GM19397 (cell line): ENCODE data around the gene SDC3.

ENCODE experiments used
- ATAC-seq: cut with Tn5 transposase; IDR thresholded peaks from one replicate; pipeline ENCODE4 v1.9.1; 2021; ENCODE audit warnings: mild to moderate bottlenecking, moderate library complexity; ENCODE audit not compliant: unreplicated experiment

SDC3 gene

DNA sequence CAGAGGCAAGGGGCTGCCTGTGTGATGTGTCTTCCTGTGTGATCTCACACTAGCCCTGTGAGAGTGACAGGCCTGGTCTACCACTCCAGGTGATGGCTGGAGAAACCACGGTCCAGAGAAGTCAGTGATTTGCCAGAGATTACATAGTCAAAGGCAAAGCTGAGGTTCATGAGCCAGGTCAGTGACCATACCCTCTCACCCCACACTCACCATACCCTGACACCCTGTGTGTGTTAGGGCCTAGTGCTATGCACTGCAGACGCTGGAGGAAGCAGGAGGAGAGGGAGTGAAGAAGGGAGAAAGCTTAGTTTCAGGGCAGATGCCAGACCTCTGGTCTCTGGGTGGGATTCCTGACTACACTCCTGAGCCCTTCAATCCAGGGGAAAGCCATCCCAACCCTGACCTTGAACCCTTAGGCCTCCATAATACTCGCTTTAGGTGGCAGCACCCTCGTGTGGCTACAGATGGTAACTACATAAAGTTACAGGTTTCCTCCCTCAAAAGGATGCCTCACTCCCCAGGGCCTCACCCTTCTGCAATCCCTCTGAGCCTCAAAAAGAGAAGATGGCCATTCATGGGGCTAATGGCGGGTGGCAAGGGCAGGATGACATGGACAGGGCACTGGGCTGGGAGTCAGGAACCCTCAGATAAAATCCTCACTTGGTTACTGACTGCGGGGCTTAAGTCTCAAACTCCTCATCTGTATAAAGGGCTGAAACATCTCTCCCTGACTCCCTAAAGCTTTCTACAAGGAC lies 20.8 kb upstream of the SDC3 start:
- no peak for ATAC-seq

DNA sequence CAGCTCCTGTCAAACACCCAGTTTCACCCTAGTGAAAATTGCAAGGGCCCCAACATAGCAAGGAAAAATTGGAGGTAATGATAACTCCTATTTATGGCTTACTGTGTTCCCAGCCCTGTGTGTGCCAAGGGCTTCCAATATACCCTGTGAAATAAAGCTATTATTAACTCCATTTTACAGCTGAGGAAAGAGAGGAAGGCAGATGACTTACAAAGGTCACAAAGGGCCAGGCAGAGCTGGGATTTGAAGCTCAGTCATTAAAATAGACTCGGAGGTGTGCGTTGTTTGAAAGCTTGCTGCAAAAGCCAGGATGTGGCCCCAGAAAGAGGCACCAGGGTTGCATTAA lies 20.2 kb upstream of the SDC3 start:
- ATAC-seq = no peak

DNA sequence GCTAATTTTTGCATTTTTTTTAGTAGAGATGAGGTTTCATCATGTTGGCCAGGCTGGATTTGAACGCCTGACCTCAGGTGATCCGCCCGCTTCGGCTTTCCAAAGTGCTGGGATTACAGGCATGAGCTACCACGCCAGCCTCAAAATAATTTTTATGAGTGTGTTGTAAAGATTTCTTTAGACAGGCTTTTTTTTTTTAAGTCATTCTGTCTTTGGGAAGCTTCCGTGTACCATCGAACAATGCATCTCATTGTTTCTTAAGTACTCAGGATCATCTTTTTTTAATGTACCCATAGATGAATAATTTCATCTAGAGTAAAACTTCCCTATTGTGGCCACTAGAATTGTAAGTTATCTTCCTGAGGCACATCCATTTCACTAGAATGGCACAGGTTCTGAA lies 19.6 kb upstream of the SDC3 start:
- ATAC-seq = no peak

DNA sequence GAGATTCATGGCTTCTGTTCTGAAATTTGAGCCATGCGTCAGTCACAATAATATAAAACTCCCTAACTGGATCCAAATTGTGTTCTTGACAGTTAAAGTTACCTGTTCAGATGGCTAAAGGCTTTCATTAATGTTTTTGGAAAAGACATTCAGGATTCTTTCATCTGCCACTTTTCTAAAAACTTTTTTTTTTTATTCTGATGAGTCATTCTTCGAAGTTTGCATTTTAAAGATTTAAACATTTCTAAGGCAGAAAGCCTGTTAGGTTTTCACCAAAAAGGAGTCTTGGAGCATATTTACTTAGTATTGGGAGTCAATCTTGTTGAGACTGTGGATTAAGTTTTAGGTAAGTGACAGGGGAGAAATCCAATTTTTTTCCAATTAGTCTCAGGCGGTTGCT lies 18.9 kb upstream of the SDC3 start:
- ATAC-seq = no peak

DNA sequence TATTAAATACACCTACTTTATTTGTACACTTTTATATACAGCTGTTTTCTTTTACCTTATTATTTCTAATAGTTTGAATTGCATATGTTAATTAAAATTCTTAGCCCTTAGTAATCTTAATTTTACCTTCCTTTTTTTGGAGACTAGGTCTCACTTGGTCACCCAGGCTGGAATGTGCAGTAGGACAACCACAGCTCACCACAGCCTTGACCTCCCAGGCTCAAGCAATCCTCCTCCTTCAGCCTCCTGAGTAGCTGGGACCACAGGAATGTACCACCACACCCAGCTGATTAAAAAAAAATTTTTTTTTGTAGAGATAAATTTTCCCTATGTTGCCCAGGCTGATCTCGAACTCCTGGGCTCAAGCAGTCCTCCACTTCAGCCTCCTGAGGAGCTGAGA lies 15.0 kb upstream of the SDC3 start:
- no peak for ATAC-seq

DNA sequence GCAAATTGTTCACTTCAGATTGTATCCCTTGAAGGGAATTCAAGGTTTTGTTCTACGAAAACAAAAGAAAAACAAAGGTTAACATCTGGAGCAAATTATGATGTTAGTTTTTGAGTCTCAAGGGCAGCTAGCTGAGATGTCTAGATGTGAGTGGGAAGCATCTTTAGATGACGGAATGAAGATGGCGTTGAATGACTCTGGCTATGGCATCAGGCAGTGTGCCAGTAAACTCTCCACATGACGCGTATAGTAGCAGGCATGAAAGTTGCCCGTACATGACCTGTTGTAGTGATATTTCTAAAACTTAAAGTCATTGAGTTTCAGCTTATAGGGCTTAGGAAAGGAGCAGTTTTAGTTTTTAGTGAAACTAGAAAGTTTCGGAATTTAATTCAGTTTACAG lies 12.3 kb upstream of the SDC3 start:
- ATAC-seq = no peak

DNA sequence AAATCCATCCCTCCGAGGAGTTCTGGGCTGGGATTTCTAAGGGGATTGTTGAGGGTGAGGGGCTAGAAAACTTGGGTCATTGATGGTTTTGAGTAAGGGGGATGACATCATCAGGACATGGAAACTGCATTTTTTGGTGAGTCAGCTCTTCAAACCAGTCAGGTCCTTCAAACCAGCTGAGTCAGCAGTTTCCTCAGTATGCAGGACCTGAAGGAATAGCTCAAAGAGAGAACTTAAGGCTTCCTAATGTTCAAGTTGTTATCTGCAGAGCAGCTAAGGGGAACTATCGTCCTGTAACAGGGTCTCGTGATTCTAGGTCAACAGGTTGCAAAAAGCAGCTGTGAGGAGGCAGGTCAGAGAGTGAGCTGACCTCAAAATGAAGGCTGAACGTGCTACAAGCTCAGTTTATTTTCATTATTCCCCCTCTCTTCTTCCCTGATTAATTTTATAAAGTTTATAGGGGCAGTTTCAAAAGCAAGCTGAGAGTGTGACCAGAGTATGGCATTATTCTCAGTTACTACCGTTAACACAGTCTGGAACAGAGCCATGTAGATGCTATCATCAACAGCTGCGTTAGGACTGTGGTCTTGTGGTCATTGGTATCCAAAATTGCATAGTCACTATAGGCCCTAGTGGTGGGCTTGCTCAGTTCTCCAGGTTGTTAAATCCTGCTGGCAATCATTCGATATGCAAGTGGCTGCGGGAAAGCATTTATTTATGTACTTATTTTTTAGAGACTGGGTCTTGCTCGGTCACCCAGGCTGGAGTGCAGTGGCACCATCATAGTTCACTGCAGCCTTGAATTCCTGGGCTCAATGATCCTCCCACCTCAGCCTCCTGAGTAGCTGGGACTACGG lies 10.7 kb upstream of the SDC3 start:
- ATAC-seq = no peak

DNA sequence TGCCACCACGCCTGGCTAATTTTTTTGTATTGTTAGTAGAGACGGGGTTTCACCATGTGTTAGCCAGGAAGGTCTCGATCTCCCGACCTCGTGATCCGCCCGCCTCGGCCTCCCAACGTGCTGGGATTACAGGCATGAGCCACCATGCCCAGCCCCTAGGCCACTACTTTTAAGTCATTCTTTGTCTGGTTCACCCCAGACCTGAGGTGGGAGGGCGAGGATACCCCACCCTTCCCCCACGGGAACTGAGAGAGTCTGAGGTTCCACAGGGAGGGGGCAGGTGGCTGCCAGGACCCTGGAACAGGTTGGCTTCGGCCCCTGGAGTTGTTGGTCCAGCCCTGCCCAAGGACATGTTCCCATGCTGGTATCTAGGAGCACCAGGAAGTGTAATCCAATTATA lies 7.7 kb upstream of the SDC3 start:
- no peak for ATAC-seq

DNA sequence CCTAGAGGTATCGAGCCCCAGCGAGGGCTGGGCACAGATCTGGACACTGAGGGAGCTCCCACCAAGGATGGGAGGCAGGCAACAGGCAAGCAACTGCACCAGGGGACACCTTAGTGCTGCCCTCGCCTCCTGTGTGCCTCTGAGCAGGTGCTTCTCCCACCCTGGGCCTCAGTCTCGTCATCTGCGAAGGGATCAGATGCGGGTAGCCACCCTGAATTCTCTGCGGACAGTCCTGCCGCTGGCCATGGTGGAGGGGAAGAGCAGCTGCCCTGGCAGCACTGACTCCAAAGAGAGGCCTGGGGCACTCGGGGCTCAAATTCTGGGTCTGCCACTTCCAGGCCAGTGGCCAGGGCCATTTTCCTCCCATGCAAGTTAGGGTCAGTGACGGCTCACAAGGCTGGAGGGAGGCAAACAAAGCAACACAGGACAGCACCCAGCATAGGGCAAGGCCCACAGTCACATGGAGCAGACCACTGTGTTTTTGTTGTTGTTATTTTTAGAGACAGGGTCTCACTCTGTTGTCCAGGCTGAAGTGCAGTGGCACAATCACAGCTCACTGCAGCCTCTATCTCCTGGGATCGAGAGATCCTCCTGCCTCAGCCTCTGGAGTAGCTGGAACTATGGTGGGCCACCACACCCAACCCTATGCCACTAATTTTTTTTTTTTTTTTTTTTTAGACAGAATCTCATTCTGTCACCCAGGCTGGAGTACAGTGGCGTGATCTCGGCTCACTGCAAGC lies 7.1 kb upstream of the SDC3 start:
- ATAC-seq = no peak

DNA sequence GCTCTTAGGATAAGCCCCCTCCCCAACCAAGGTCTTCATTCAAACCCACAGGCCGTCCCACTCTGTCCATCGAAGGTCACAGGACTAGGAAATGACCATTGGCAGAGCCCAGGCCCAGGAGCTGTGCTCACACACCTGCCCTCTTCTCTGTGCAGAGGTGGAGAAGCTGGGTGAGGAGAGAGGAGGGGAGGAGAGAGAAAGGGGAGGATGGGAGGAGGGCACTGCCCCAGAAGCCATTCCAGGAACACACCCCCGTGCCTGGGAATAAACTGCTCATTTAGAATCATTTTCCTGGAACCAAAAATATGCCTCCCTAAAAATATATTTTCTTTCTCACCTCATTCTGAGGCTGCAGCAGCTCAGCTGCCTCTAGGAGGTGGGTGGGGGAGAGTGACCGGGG lies 6.4 kb upstream of the SDC3 start:
- ATAC-seq = no peak

DNA sequence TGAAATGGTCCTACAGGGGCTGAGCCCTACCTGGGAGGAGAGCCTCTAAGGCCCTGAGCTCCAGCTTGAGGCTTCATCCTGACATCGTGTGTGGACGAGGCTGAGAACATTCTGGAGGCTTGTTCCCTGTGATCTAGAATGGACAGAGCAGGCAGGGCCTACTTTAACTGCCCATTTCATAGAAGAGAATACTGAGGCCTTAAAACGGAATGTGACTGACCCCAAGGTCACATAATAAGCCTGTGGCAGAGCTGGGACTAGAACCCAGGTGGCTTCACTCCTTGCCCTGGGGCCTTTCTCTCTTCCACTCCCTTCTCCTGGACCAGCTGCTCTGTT lies 6.0 kb upstream of the SDC3 start:
- no peak for ATAC-seq

DNA sequence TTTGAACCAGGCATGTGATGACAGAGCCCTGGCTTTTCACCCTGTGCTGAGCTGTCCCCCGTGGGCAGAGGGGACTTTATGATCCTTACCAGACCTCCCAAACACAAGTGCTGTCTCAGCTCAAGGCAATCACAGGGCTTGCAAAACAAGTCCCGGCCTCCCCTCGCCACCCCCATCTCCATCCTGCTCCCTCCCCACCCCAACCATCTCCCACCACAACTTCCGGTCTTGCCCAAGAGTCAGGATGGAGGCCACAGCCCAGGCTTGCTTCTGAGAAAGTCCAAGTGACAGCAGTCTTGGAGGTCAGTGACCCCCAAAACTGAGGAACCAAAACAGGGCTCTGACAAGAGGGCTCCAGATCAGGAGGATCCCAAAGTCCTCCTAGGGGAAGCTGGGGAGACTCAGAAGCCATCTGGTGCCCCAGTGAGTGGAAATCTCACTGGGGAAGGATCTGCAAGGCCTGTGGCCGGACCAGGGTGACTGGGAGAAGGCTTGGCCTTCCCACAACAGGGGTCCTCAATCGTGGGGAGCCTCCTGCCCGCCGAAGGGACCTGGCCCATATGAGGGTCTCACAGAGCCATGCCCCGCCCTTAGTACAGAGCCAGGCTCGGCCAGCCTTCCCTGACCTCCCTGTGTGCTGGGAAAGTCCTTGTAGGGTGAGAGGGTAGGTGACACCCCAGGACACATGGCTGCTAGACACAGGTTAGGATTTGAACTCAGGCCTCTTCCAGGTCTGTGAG lies 4.5 kb upstream of the SDC3 start:
- no peak for ATAC-seq

DNA sequence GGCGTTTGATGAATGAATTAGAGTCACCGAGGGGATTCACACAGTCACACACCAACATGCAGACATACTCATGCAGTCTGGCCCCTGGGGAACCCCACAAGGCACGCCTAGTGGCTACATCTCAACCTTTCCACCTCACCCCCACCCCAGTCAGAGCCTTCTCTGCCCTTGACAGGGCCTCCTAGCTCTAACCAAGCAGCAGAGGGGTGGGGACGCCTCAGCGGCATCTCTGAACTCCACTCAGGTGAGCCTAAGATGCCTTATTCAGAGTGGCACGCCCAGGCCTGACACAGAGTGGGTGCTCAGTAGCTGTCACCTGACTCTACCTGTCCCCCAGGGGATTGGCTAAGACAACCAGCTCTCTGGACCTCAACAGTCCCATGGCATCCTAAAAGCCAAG lies 3.7 kb upstream of the SDC3 start:
- no peak for ATAC-seq

DNA sequence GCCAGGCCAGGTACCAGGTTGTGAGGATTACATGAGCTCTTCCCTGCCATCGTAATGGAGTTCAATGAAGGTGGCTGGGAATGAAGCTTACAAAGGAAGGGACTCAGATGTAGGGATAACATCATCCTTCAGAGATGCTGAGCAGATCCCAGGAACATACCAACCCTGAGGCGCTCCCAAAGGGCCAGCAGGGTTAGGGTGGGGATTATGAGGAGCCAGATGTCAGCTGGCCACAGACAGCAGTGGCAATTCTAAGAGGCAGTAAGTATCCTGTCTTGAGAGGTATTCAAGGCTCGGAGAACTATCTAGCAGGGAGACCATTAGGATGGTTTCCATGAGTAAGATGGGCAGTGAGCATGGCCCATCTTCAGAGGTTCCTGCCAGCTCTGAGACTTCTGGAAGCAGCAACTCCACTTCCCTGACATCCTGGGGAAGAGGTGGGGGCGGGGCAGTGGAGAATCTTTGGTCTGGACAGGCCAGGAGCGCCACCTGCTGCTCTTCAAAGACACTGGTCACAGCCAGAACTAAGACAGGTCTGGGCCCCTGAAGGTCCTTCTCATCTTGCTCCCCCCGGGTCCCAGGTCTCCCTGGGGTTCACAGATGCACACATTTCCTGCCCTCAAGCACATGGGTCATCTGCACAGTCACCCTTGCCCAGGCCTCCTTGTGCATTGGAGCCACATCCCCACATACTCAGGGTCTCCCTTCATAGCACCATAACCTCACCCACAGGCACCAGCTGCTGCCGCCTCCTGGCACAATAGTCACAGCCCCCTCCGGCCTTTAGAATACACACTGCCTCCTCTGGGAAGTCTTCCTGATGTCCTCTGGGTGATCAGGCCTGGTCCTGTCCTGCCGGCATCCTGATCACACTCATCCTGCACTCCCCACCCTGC lies 2.7 kb upstream of the SDC3 start:
- no peak for ATAC-seq

DNA sequence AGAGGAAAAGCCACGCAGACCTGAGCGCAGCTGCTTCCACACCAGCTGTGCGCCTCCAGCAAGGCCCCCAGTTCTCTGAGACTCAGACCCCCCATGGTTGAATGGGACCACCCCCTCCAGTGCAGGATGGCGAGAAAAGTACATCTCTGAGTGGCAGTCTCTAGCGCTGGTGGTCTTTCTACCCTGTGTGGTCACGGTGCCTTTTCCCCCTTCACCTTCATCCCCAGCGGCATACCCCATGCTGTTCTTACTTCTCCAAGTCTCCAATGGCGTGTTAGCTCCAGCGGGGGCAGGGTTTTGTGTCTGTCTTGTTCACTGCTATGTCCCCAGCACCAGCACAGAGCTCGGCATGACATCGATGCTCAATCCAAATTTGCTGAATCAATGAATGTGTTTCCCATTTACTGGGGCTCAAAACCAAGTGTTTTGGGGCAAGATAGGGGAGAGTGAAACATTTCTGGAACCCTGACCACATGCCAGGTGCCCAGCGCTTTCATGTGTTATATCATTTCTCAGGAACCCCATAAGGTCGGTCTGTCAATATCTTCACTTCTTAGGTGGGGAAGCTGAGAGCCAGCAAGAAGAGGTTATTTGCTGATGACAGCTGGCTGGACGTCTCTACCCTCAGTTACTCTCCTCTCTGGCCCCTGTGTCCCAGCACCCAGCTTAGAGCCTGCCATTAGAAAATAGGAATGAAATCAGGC lies 959 bp upstream of the SDC3 start:
- ATAC-seq = no peak

DNA sequence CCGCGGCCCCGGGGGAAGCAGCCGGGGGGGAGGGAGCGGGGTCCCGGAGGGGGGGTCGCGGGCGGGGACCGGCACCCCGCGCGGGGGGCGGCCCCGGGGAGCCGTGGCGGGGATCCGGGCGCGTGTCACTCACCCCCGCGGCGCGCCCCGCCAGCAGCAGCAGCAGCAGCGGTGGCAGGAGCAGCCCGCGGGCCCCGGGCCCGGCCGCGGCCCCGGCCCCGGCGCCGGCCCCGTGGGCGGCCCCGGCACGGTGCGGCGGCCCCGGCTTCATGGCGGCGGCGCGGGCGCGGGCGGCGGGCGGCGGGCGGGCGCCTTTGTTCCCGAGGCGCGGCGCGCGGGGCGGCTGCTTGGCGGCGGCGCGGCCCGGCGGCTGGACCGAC lies 252 bp downstream of the SDC3 start:
- no peak for ATAC-seq

DNA sequence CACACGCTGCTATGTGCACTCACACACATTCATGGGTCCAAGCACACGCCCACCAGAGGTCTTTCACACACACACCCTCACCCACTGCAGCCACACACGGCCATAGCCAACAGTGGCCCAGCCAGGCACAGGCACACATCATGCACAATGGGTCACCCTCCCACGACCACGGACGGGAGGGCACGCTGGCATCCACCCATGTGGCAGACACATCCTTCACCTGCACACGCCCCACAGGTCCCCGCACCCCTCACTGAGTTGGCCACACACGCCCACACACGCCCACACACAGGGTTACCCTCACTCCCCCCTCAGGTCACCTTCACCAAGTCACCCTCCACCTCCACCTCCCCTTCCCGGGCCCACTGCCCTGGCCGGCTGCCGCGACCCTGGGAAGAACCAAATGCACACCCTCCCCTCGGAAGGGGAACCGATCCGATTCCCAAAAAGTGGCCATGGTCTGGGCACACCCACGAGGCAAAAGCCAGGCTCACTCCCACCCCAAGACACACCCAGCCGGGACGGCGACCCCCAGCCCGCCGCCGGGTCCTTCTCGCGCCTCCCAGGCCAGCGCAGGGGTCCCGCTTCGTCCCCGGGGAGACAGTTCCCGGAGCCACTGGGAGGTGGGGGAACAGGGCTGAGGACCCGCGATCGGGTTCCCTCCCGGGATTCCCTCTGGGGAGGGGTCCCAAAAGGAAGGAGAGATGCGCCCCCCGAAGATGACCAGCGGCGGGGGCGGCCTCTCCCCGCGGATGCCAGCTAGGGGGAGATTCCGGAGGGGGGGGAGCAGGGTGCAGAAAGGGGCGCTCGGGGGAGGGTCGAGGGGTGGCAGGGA lies 860 bp downstream of the SDC3 start:
- ATAC-seq = no peak

DNA sequence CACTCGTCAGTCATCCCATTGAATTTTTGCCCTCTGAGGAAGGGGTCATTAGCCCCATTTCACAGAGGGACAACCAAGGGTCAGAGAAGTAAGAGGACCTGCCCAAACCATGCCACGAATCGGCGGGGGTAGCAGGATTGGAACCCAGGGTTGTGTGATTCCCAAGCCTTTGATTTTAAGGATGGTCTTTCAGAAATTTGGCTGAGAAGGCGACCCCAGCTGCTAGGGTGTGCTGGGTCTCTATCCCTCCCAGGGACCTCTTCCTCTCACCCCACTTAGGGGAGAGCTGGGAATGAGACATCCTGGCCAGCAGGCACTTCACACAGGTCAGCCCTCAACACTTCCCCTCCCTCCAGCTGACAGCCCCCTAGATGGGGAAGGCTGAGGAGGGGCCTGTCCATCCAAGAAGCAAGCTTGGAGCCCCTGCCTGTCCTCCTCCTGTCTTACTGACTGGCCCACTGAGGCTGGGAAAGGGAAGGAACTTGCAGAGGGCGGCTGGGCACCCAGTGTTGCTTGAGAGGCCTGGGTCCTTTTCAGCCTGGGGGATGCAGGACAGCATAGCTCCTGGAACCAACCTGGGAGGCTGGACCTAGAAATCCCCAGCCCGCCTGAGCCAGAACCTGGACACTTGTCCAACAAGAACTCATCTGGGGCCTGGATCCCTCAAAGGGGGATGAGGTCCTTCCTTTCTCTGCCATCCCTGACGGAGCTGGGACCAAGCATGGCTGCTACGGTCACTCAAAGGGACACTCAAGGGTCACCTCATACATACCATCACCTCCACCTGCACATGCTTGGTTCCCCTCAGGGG lies 1.7 kb downstream of the SDC3 start:
- ATAC-seq = no peak
